ENCODE data around the gene SH3BGRL2.

GRCh38 chr6:79684876-79685275 lies 53.7 kb downstream of the SH3BGRL2 start:
- no peak for TF ChIP-seq EZH2 (IDR thresholded peaks at IDR 0.05; ENCODE audit: low read depth)
- no peak for TF ChIP-seq CTCF (conservative IDR thresholded peaks at IDR 0.05)
